ENCODE data around the gene HACD2. TPM values are rescaled to one million over a fixed set of nuclear protein-coding genes. Genes with fewer than 3 reads are reported as not detected.

HACD2 gene
- polyA plus RNA-seq, 2 of the 4 experiments (the other 2 are of a cell fraction): 41.8 to 97.7 TPM

DNA sequence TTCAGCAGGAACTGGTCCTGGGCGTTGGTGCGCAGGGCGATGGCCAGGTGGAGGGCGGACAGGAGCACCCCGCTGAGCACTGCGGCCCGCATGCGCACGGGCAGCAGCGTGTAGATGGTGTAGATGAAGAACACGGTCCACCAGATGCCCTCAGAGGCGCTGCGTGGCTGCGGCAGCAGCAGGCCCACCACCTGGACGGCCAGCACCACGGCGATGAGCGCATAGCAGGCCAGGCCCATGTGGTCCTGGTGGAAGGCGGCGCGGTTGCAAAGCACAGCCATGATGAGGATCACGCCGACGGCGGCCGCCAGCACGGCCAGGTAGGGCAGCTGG, 137.5 kb downstream of the HACD2 start:
- Histone ChIP-seq H3K4me1 (peaks cover 4% of the 10 kb centered on the region; the same call in 1 of the 3 replicates), H3K4me3 (no peak overlapping the region), H3K9me3 (no peaks in the 10 kb centered on the region), H3K4me2 (no peak overlapping the region), H3K27ac (no peak overlapping the region)
- 88% methylated on average over 5 of the region's 27 CpGs for WGBS (ENCODE audit: missing lambda C conversion rate)
- TF ChIP-seq, protein P1, sequence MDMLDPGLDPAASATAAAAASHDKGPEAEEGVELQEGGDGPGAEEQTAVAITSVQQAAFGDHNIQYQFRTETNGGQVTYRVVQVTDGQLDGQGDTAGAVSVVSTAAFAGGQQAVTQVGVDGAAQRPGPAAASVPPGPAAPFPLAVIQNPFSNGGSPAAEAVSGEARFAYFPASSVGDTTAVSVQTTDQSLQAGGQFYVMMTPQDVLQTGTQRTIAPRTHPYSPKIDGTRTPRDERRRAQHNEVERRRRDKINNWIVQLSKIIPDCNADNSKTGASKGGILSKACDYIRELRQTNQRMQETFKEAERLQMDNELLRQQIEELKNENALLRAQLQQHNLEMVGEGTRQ (IDR thresholded peaks at IDR 0.05): no peak
- no peak for TF ChIP-seq TFCP2L1 (CRISPR knock-in tag; IDR thresholded peaks at IDR 0.05)
- no peak for TF ChIP-seq ZC3H11A (IDR thresholded peaks at IDR 0.05)
- TF ChIP-seq NFE2L2 (conservative IDR thresholded peaks at IDR 0.05; ENCODE audit: low read length): no peak
- no peak for TF ChIP-seq FOSL2 (IDR thresholded peaks at IDR 0.05)
- TF ChIP-seq FOSL2 (CRISPR knock-in tag; IDR thresholded peaks at IDR 0.05): no peak
- no peak for ATAC-seq
- FAIRE-seq: no peak
- DNase-seq (ENCODE audit: low read depth in 1 of 2, low spot score in 1 of 2): no peak
- ChIA-PET POLR2A (no interaction called here), CTCF (interaction anchor here (0.5 to 2.7 kb wide), 9 partner anchors 10 to 1462 kb away, joined by 3 to 12 read pairs (median 4); no protein-coding TSS in a partner anchor)

DNA sequence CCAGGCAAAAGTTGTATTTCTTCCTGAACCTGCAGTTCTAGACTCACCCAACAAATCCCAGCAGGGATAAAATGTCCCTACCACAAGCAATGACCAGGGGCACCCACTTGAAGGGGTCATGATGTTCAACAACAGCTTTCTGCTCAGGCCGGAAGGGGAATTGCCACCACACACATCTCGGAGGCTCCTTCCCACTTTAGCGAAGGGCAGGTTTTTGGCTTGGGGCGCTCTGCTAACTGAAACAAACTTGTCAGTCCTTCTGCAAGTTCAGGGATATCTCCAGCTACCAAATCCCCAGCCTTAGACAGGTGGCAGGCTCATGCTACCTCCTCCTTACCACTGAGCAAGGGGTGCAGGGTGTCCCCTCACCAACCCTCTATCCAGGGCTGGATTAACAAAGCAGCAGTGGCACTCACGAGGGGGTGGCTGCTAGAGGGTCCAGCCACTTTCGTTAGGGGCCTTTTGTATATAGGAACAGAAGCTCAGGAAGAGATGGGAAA, 138.2 kb downstream of the HACD2 start:
- no peak overlapping the region for H3K4me2 ChIP-seq
- peaks cover 4% of the 10 kb centered on the region; the same call in 1 of the 3 replicates for H3K4me1 ChIP-seq
- no peaks in the 10 kb centered on the region for H3K9me3 ChIP-seq
- 60% methylated on average over 6 of the region's 6 CpGs for WGBS (ENCODE audit: missing lambda C conversion rate)
- ATAC-seq (no peak), FAIRE-seq (no peak), DNase-seq (ENCODE audit: low read depth in 1 of 2, low spot score in 1 of 2) (no peak)
- H3K27ac ChIP-seq: no peak overlapping the region
- CTCF ChIA-PET: interaction anchor here (1.1 to 2.7 kb wide), 6 partner anchors 9 to 118 kb away, joined by 3 to 12 read pairs (median 6); no protein-coding TSS in a partner anchor
- no peak for TF ChIP-seq TFCP2L1 (CRISPR knock-in tag; IDR thresholded peaks at IDR 0.05)
- no peak overlapping the region for H3K4me3 ChIP-seq
- POLR2A ChIA-PET: no interaction called here

DNA sequence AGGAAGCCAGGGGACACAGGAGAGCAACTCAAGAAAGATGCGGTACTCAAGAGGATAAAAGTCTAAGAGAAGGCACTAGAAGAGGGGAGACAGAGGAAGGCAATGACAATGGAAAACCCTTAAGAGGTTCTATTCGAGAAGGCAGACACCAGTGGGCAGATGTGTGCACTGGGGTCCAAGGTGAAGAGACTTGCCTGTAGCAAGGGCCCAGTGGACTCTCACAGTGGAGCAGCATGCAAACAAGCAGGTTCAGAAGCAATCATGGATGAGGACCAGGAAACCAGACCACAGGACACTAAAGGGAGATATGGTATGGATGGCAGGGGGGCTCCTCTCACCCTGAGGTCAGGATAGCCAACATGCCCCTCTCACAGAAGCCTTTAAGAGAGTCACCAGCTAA, 138.6 kb downstream of the HACD2 start:
- H3K9me3 ChIP-seq: no peaks in the 10 kb centered on the region
- FAIRE-seq (no peak), DNase-seq (ENCODE audit: low read depth in 1 of 2, low spot score in 1 of 2) (no peak), ATAC-seq (no peak)
- WGBS (ENCODE audit: missing lambda C conversion rate): 53% methylated on average over 2 of the region's 2 CpGs
- ChIA-PET POLR2A (no interaction called here), CTCF (interaction anchor here (0.9 to 2.6 kb wide), 5 partner anchors 12 to 117 kb away, joined by 4 to 12 read pairs (median 5); no protein-coding TSS in a partner anchor)
- no peak for TF ChIP-seq HDAC2 (IDR thresholded peaks at IDR 0.05)
- no peak for TF ChIP-seq FOXS1 (CRISPR knock-in tag; IDR thresholded peaks at IDR 0.05)
- no peak for TF ChIP-seq FOSB (CRISPR knock-in tag; IDR thresholded peaks at IDR 0.05)
- no peak for TF ChIP-seq HOXA7 (CRISPR knock-in tag; IDR thresholded peaks at IDR 0.05)
- no peak for TF ChIP-seq EHF (CRISPR knock-in tag; IDR thresholded peaks at IDR 0.05)
- no peak for TF ChIP-seq HEYL (CRISPR knock-in tag; IDR thresholded peaks at IDR 0.05)
- TF ChIP-seq, protein P2, sequence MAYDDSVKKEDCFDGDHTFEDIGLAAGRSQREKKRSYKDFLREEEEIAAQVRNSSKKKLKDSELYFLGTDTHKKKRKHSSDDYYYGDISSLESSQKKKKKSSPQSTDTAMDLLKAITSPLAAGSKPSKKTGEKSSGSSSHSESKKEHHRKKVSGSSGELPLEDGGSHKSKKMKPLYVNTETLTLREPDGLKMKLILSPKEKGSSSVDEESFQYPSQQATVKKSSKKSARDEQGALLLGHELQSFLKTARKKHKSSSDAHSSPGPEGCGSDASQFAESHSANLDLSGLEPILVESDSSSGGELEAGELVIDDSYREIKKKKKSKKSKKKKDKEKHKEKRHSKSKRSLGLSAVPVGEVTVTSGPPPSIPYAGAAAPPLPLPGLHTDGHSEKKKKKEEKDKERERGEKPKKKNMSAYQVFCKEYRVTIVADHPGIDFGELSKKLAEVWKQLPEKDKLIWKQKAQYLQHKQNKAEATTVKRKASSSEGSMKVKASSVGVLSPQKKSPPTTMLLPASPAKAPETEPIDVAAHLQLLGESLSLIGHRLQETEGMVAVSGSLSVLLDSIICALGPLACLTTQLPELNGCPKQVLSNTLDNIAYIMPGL (CRISPR knock-in tag; IDR thresholded peaks at IDR 0.05; ENCODE audit: borderline replicate concordance): no peak
- no peak for TF ChIP-seq FOSL2 (IDR thresholded peaks at IDR 0.05)
- no peak for TF ChIP-seq FOSL2 (CRISPR knock-in tag; IDR thresholded peaks at IDR 0.05)
- TF ChIP-seq GATA3 (IDR thresholded peaks at IDR 0.05; ENCODE audit: borderline replicate concordance): no peak
- TF ChIP-seq CBX2 (IDR thresholded peaks at IDR 0.05; ENCODE audit: borderline replicate concordance, low read depth): no peak
- no peak for TF ChIP-seq KDM1A (IDR thresholded peaks at IDR 0.05; ENCODE audit: low read depth)
- TF ChIP-seq JUNB (IDR thresholded peaks at IDR 0.05): no peak
- H3K27ac ChIP-seq: no peak overlapping the region
- H3K4me2 ChIP-seq: no peak overlapping the region
- H3K4me1 ChIP-seq: peaks cover 4% of the 10 kb centered on the region; the same call in 1 of the 3 replicates
- no peak overlapping the region for H3K4me3 ChIP-seq

DNA sequence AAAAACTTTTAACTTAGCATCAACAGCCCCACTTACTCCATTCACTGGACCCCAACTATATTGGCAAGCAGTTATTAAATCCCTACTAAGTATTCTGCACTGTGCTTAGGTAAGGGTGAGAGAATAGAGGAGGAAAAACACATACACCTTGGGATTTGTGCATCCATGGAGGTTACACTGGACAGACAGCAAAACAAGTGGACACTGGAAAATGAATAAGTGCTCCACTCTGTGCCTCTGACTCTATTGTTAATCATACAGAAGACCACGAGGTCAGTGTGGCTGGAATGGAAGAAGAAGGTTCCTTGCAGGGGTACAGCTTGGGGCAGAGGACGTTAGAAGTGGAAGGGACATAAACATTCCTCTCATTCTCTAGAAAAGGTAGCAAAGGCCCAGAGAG, 139.2 kb downstream of the HACD2 start:
- ChIA-PET POLR2A (no interaction called here), CTCF (interaction anchor here (0.9 to 2.4 kb wide), 3 partner anchors 8 to 43 kb away, joined by 4 to 8 read pairs (median 4); no protein-coding TSS in a partner anchor)
- H3K4me2 ChIP-seq: no peak overlapping the region
- H3K9me3 ChIP-seq: no peaks in the 10 kb centered on the region
- FAIRE-seq: no peak
- H3K4me3 ChIP-seq: no peak overlapping the region
- no peak overlapping the region for H3K27ac ChIP-seq
- no peak for TF ChIP-seq EHF (CRISPR knock-in tag; IDR thresholded peaks at IDR 0.05)
- TF ChIP-seq RARB (CRISPR knock-in tag; IDR thresholded peaks at IDR 0.05): no peak
- no peak for TF ChIP-seq POLR2AphosphoS2 (conservative IDR thresholded peaks at IDR 0.05; ENCODE audit: low read length)
- TF ChIP-seq NR3C1 (IDR thresholded peaks at IDR 0.05): no peak
- TF ChIP-seq RFX5 (IDR thresholded peaks at IDR 0.05): no peak
- TF ChIP-seq CBX8 (IDR thresholded peaks at IDR 0.05): no peak
- TF ChIP-seq HOXB13 (CRISPR knock-in tag; IDR thresholded peaks at IDR 0.05; ENCODE audit: low read depth): no peak
- TF ChIP-seq FOSB (CRISPR knock-in tag; IDR thresholded peaks at IDR 0.05): no peak
- no peak for TF ChIP-seq CBX2 (IDR thresholded peaks at IDR 0.05; ENCODE audit: borderline replicate concordance, low read depth)
- TF ChIP-seq ESRRA (IDR thresholded peaks at IDR 0.05; ENCODE audit: borderline replicate concordance, low read length): no peak
- H3K4me1 ChIP-seq: peaks cover 4% of the 10 kb centered on the region; the same call in 1 of the 3 replicates
- ATAC-seq: no peak
- WGBS (ENCODE audit: missing lambda C conversion rate): 0% methylated on average over 2 of the region's 2 CpGs
- no peak for DNase-seq (ENCODE audit: low read depth in 1 of 2, low spot score in 1 of 2)

Data from A549 (cell line).